WTC11 (cell line): ENCODE measurements around the gene IKZF2. TPM values are rescaled to one million over a fixed set of nuclear protein-coding genes. Genes with fewer than 3 reads are reported as not detected.

Source experiments
- ATAC-seq: fragments of 200-7000 bp; cut with Tn5 transposase; 2 replicates; pipeline ENCODE4 v1.10.0; 2021; ENCODE audit warnings: mild to moderate bottlenecking, moderate library complexity
- CTCF ChIA-PET: fragments of 300-600 bp; sonication (Branson Sonifier 250); formaldehyde crosslinking; loops from one replicate; lab custom pipeline; 2021; ENCODE audit warnings: antibody characterized with exemption; lab: Charles Lee
- POLR2A ChIA-PET: fragments of 350-600 bp; sonication (Branson Sonifier 250); formaldehyde crosslinking; loops from one replicate; lab custom pipeline; 2021; ENCODE audit warnings: antibody characterized with exemption; lab: Charles Lee
- DNase-seq: peaks from one replicate; pipeline ENCODE4 v3.0.0; 2021; ENCODE audit warnings: low spot score
- H3K27ac Mint-ChIP-seq: 2 replicates; pipeline ENCODE4 v1.8.0; 2021; ENCODE audit warnings: mixed read lengths
- H3K27me3 Mint-ChIP-seq: 2 replicates; pipeline ENCODE4 v1.8.0; 2021; ENCODE audit warnings: low read depth, mild to moderate bottlenecking, moderate library complexity, mixed read lengths
- H3K36me3 Mint-ChIP-seq: 2 replicates; pipeline ENCODE4 v1.8.0; 2021; ENCODE audit warnings: mixed read lengths
- H3K4me1 Mint-ChIP-seq: 2 replicates; pipeline ENCODE4 v1.8.0; 2022; ENCODE audit warnings: mixed read lengths
- H3K4me3 Mint-ChIP-seq: 2 replicates; pipeline ENCODE4 v1.8.0; 2021; ENCODE audit warnings: mild to moderate bottlenecking, moderate library complexity, mixed read lengths
- H3K9me3 Mint-ChIP-seq: 2 replicates; pipeline ENCODE4 v1.8.0; 2021; ENCODE audit warnings: mixed read lengths
- ATF3 ChIP-seq: sonication (generic); formaldehyde crosslinking; conservative IDR thresholded peaks from 2 replicates; pipeline ENCODE4 v1.8.1; 2022; ENCODE audit warnings: mild to moderate bottlenecking, missing genetic modification reagents
- ATF6 ChIP-seq: sonication (generic); formaldehyde crosslinking; IDR thresholded peaks from 2 replicates; pipeline ENCODE4 v1.8.1; 2023; ENCODE audit warnings: mild to moderate bottlenecking, missing genetic modification reagents
- E2F4 ChIP-seq: sonication (generic); formaldehyde crosslinking; IDR thresholded peaks from 2 replicates; pipeline ENCODE4 v1.8.1; 2022; ENCODE audit warnings: low read depth, mild to moderate bottlenecking, moderate library complexity, missing genetic modification reagents, borderline replicate concordance
- IRF2 ChIP-seq: sonication (generic); formaldehyde crosslinking; IDR thresholded peaks from 2 replicates; pipeline ENCODE4 v1.8.0; 2022; ENCODE audit warnings: low read depth, missing genetic modification reagents, borderline replicate concordance
- JAZF1 ChIP-seq: fragments of 250-450 bp; sonication (Bioruptor Pico); IDR thresholded peaks from 2 replicates; pipeline ENCODE4 v1.9.0; 2021; ENCODE audit warnings: moderate library complexity, mild to moderate bottlenecking, inconsistent platforms
- MXD4 ChIP-seq: fragments of 250-450 bp; sonication (Bioruptor Pico); IDR thresholded peaks from 2 replicates; pipeline ENCODE4 v1.8.0; 2021; ENCODE audit warnings: mild to moderate bottlenecking, moderate library complexity, borderline replicate concordance
- NR2C2 ChIP-seq: sonication (generic); formaldehyde crosslinking; IDR thresholded peaks from 2 replicates; pipeline ENCODE4 v1.8.0; 2022; ENCODE audit warnings: mild to moderate bottlenecking, missing genetic modification reagents
- NR3C1 ChIP-seq: sonication (generic); formaldehyde crosslinking; conservative IDR thresholded peaks from 2 replicates; pipeline ENCODE4 v1.8.1; 2023; ENCODE audit warnings: low read depth, mild to moderate bottlenecking, missing genetic modification reagents
- OVOL2 ChIP-seq: fragments of 250-450 bp; sonication (Bioruptor Pico); IDR thresholded peaks from 2 replicates; pipeline ENCODE4 v1.9.0; 2021; ENCODE audit warnings: mild to moderate bottlenecking, borderline replicate concordance
- SMAD4 ChIP-seq: sonication (generic); formaldehyde crosslinking; IDR thresholded peaks from 2 replicates; pipeline ENCODE4 v1.8.0; 2022; ENCODE audit warnings: mild to moderate bottlenecking, missing genetic modification reagents
- SOX15 ChIP-seq: fragments of 250-450 bp; sonication (Bioruptor Pico); IDR thresholded peaks from 2 replicates; pipeline ENCODE4 v1.9.0; 2021; ENCODE audit warnings: mild to moderate bottlenecking
- SP1 ChIP-seq: sonication (generic); formaldehyde crosslinking; conservative IDR thresholded peaks from 2 replicates; pipeline ENCODE4 v1.8.1; 2022; ENCODE audit warnings: missing genetic modification reagents
- STAT6 ChIP-seq: sonication (generic); formaldehyde crosslinking; conservative IDR thresholded peaks from 2 replicates; pipeline ENCODE4 v1.8.1; 2023; ENCODE audit warnings: mild to moderate bottlenecking, low read depth, missing genetic modification reagents, moderate library complexity
- USF1 ChIP-seq: sonication (generic); formaldehyde crosslinking; IDR thresholded peaks from 2 replicates; pipeline ENCODE4 v1.8.0; 2022; ENCODE audit warnings: mild to moderate bottlenecking, missing genetic modification reagents
- USF2 ChIP-seq: sonication (generic); formaldehyde crosslinking; IDR thresholded peaks from 2 replicates; pipeline ENCODE4 v1.8.1; 2023; ENCODE audit warnings: mild to moderate bottlenecking, missing genetic modification reagents, moderate library complexity
- ZNF232 ChIP-seq: sonication (generic); formaldehyde crosslinking; IDR thresholded peaks from 2 replicates; pipeline ENCODE4 v1.8.0; 2022; ENCODE audit warnings: mild to moderate bottlenecking, missing genetic modification reagents
- total RNA-seq: library from RNA; stranded (reverse); gene quantifications from 3 replicates; pipeline ENCODE4 v1.2.3, GENCODE V29; 2021

The IKZF2 gene
- total RNA-seq, 1 experiment from 2014 or later, result 4.2 TPM

GRCh38 chr2:213007290-213007838, 144.0 kb downstream of the IKZF2 start (continued):
- TF ChIP-seq STAT6 (CRISPR knock-in tag) (no peak), ATF3 (CRISPR knock-in tag) (no peak), SOX15 (CRISPR knock-in tag) (no peak)

GRCh38 chr2:213004197-213004821, 147.1 kb downstream of the IKZF2 start:
- ChIA-PET CTCF (no interaction called here), POLR2A (no interaction called here)
- ATAC-seq (no peak), DNase-seq (no peak)
- Mint-ChIP-seq H3K27ac (no peak overlapping the region), H3K4me3 (no peak overlapping the region), H3K9me3 (no peaks in the 10 kb centered on the region), H3K36me3 (no peaks in the 10 kb centered on the region), H3K4me1 (peaks cover 5% of the 10 kb centered on the region; the same call in 1 of the 2 replicates), H3K27me3 (no peaks in the 10 kb centered on the region)
- TF ChIP-seq ZNF232 (no peak), JAZF1 (CRISPR knock-in tag) (no peak), SP1 (no peak)

GRCh38 chr2:213002383-213002782, 149.0 kb downstream of the IKZF2 start:
- H3K9me3 Mint-ChIP-seq, result no peaks in the 10 kb centered on the region
- H3K27me3 Mint-ChIP-seq, result no peaks in the 10 kb centered on the region
- no peak for ATAC-seq
- H3K4me1 Mint-ChIP-seq, result peaks cover 9% of the 10 kb centered on the region
- DNase-seq, result no peak
- TF ChIP-seq ATF6, result no peak
- TF ChIP-seq E2F4, result no peak
- no peak for TF ChIP-seq USF2 (CRISPR knock-in tag)
- no peak for TF ChIP-seq NR3C1
- no peak for TF ChIP-seq NR2C2 (CRISPR knock-in tag)
- TF ChIP-seq MXD4, result no peak
- TF ChIP-seq IRF2 (CRISPR knock-in tag), result no peak
- TF ChIP-seq SOX15 (CRISPR knock-in tag), result no peak
- TF ChIP-seq USF1, result no peak
- TF ChIP-seq OVOL2 (CRISPR knock-in tag), result no peak
- TF ChIP-seq SMAD4 (CRISPR knock-in tag), result no peak
- no peak for TF ChIP-seq JAZF1 (CRISPR knock-in tag)
- TF ChIP-seq, all 79 proteins: peak for 0
- H3K4me3 Mint-ChIP-seq, result no peak overlapping the region
- POLR2A ChIA-PET, result no interaction called here
- no peaks in the 10 kb centered on the region for H3K36me3 Mint-ChIP-seq
- CTCF ChIA-PET, result no interaction called here
- H3K27ac Mint-ChIP-seq, result no peak overlapping the region
